Kidney glomerular epithelial cell (primary cell): ENCODE results near the gene DARS1.
A peak's percentile ranks its signal among the peaks of the same experiment; 100 is the strongest.
"Not testable (repeated sequence)": the region's sequence is repeated elsewhere in the genome, so short reads cannot be mapped to it uniquely, and the experiment has no call there.

ENCODE experiments used
- DNase-seq: peaks from one replicate; lab custom pipeline; 2025; lab: John Stamatoyannopoulos, UW

DARS1 gene

GRCh38 chr2:135882415-135882814, 103.0 kb downstream of the DARS1 start:
- DNase-seq = no peak

- not testable (repeated sequence) for DNase-seq
These were observed 108.7 kb downstream of the DARS1 start for GRCh38 chr2:135876770-135877169.

- peak; percentile 92 for DNase-seq
These were observed 109.2 kb downstream of the DARS1 start, which contains the start of gene MCM6 for GRCh38 chr2:135876066-135876711. Gene MCM6 (minus strand): TSS chr2:135876443. CDS start chr2:135876365, 78 bp downstream.

GRCh38 chr2:135875491-135876065, 109.8 kb downstream of the DARS1 start:
- DNase-seq = peak; percentile 7

DNA sequence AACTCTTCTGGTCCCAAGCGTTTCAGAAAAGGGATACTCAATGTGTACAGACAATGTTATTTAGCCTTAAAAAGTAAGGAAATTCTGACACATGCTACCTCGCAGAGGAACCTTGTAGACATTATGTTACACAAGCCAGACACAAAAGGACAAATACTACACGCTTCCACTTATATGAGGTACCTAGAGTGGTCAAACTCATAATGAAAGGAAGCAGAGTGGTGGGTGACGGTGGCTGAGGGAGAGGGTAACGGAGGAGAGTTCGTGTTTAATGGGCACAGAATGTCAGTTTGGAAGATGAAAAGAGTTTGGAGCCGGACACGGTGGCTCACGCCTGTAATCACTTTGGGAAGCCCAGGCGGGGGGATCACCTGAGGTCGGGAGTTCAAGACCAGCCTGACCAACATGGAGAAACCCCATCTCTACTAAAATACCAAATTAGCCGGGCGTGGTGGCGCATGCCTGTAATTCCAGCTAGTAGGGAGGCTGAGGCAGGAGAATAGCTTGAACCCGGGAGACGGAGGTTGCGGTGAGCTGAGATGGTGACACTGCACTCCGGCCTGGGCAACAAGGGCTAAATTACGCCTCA, 110.6 kb downstream of the DARS1 start:
- DNase-seq = no peak

DNA sequence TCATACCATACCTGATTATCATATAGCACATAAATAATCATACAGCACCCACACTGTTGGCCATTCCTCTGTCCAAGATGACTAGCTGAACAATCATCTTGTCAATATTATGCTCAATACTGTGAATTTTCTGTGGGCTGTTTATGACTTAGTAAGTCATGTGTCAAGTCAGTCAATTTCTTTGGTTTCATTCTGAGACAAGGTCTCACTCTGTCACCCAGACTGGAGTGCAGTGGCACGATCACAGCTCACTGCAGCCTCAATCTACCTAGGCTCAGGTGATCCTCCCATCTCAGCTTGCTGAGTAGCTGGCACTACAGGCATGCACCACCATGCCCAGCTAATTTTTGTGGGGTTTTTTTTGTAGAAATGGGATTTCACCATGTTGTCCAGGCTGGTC, 114.9 kb downstream of the DARS1 start:
- DNase-seq = no peak

DNA sequence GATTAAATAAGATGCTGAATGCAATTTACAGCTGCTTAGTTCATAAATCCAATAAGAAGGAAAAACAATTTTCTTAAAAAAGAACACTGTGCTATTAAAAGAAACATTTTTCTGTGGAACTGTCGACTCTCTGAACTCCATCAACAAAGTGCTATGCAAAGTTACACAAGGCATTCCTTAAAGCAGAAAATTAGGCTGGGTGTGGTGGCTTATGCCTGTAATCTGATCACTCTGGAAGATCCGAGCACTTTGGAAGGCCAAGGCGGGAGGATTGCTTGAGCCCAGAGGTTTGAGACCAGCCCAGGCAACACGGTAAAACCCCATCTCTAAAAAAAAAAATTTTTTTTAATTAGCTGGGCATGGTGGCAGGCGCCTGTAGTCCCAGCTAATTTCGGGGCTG, 122.2 kb downstream of the DARS1 start:
- DNase-seq = no peak

DNA sequence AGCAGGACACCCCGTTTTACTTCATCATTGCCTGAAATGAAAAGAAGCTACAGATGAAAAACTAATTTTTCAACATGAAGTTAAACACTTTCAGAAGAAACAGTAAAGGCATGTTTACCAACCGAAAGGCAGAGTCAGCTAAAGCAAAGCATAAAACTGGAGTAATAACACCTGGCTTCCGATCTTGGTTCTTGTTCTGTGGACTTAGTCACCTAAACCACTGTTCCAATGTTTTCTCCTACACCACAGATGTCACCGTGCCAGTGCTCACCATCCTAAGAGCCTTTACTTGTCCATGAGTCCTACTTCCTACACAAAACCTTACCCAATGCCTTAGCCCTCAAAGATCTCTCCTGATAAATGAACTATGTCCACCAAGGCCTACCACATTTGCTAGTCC, 122.7 kb downstream of the DARS1 start:
- no peak for DNase-seq
